HEK293 (cell line): ENCODE measurements around the gene SOCS4.

ENCODE experiments used
- CTCF ChIA-PET: fragments of 350-600 bp; formaldehyde crosslinking; extraction: SDS; loops from one replicate; lab custom pipeline; 2021; ENCODE audit warnings: antibody characterized with exemption; lab: Yijun Ruan, JAX
- POLR2A ChIA-PET: fragments of 300-600 bp; formaldehyde crosslinking; extraction: SDS; loops from one replicate; lab custom pipeline; 2020; ENCODE audit warnings: antibody characterized with exemption, inconsistent platforms; lab: Yijun Ruan, JAX
- H3K27ac ChIP-seq: fragments of 200-500 bp; sonication (Bioruptor generic); 2 replicates; pipeline ENCODE4 v1.5.1; 2014; ENCODE audit warnings: low read depth, low read length, control low read depth, inconsistent platforms; ENCODE audit errors: extremely low read depth
- H3K36me3 ChIP-seq, 2 experiments: fragments of 200-500 bp in 1 of 2; sonication (Bioruptor generic) in 1 of 2; 1 replicate in 1 of 2; 2 replicates in 1 of 2; pipeline ENCODE4 v1.5.1; 2014 to 2017; ENCODE audit warnings: inconsistent platforms in 2 of 2, low read length in 2 of 2; ENCODE audit not compliant: control insufficient read depth in 2 of 2, insufficient read depth in 1 of 2
- H3K4me1 ChIP-seq: fragments of 200-500 bp; sonication (Bioruptor generic); 2 replicates; pipeline ENCODE4 v1.5.1; 2014; ENCODE audit warnings: mild to moderate bottlenecking, low read length, inconsistent platforms; ENCODE audit not compliant: control insufficient read depth, insufficient read depth
- H3K4me3 ChIP-seq: 2 replicates; pipeline ENCODE4 v1.5.1; 2011; ENCODE audit warnings: low read depth, mild to moderate bottlenecking, control low read depth, low read length, moderate library complexity
- H3K9me3 ChIP-seq: fragments of 200-500 bp; sonication (Bioruptor generic); 2 replicates; pipeline ENCODE4 v1.5.1; 2014; ENCODE audit warnings: low read depth, low read length, inconsistent platforms; ENCODE audit not compliant: control insufficient read depth, insufficient read depth
- EGR2 ChIP-seq: fragments of 450-650 bp; formaldehyde crosslinking; IDR thresholded peaks from 2 replicates; pipeline ENCODE4 v1.5.1; 2016; ENCODE audit warnings: low read depth, missing biosample characterization, missing genetic modification characterization
- KLF17 ChIP-seq: fragments of 450-650 bp; formaldehyde crosslinking; IDR thresholded peaks from 2 replicates; pipeline ENCODE4 v1.5.1; 2016; ENCODE audit warnings: missing biosample characterization, missing genetic modification characterization
- KLF7 ChIP-seq: fragments of 450-650 bp; formaldehyde crosslinking; IDR thresholded peaks from 2 replicates; pipeline ENCODE4 v1.5.1; 2016; ENCODE audit warnings: missing biosample characterization, missing genetic modification characterization, borderline replicate concordance
- PRDM10 ChIP-seq: fragments of 450-650 bp; formaldehyde crosslinking; IDR thresholded peaks from 2 replicates; pipeline ENCODE4 v1.5.1; 2016; ENCODE audit warnings: missing biosample characterization, missing genetic modification characterization
- PRDM2 ChIP-seq: fragments of 450-650 bp; formaldehyde crosslinking; IDR thresholded peaks from 2 replicates; pipeline ENCODE4 v1.5.1; 2016; ENCODE audit warnings: missing biosample characterization, missing genetic modification characterization, borderline replicate concordance
- WT1 ChIP-seq: fragments of 450-650 bp; formaldehyde crosslinking; IDR thresholded peaks from 2 replicates; pipeline ENCODE4 v1.5.1; 2016; ENCODE audit warnings: missing biosample characterization, missing genetic modification characterization
- YY2 ChIP-seq: fragments of 450-650 bp; formaldehyde crosslinking; IDR thresholded peaks from 2 replicates; pipeline ENCODE4 v1.5.1; 2016; ENCODE audit warnings: missing biosample characterization, missing genetic modification characterization
- ZBTB6 ChIP-seq: fragments of 450-650 bp; formaldehyde crosslinking; IDR thresholded peaks from 2 replicates; pipeline ENCODE4 v1.5.1; 2017; ENCODE audit warnings: missing biosample characterization, missing genetic modification characterization
- ZFP41 ChIP-seq: fragments of 450-650 bp; formaldehyde crosslinking; IDR thresholded peaks from 2 replicates; pipeline ENCODE4 v1.5.1; 2016; ENCODE audit warnings: missing biosample characterization, missing genetic modification characterization, borderline replicate concordance
- ZNF121 ChIP-seq: fragments of 450-650 bp; formaldehyde crosslinking; IDR thresholded peaks from 2 replicates; pipeline ENCODE4 v1.5.1; 2016; ENCODE audit warnings: missing biosample characterization, missing genetic modification characterization
- ZNF138 ChIP-seq: fragments of 450-650 bp; formaldehyde crosslinking; IDR thresholded peaks from 2 replicates; pipeline ENCODE4 v1.5.1; 2016; ENCODE audit warnings: missing biosample characterization, missing genetic modification characterization, borderline replicate concordance
- ZNF148 ChIP-seq: fragments of 450-650 bp; formaldehyde crosslinking; IDR thresholded peaks from 2 replicates; pipeline ENCODE4 v1.5.0; 2017; ENCODE audit warnings: missing biosample characterization, missing genetic modification characterization, borderline replicate concordance
- ZNF354C ChIP-seq: fragments of 450-650 bp; formaldehyde crosslinking; IDR thresholded peaks from 2 replicates; pipeline ENCODE4 v1.5.1; 2016; ENCODE audit warnings: missing biosample characterization, missing genetic modification characterization, low read depth, borderline replicate concordance
- ZNF514 ChIP-seq: fragments of 450-650 bp; formaldehyde crosslinking; IDR thresholded peaks from 2 replicates; pipeline ENCODE4 v1.5.1; 2016; ENCODE audit warnings: missing biosample characterization, missing genetic modification characterization
- ZNF558 ChIP-seq: fragments of 450-650 bp; formaldehyde crosslinking; IDR thresholded peaks from 2 replicates; pipeline ENCODE4 v1.5.1; 2016; ENCODE audit warnings: missing biosample characterization, missing genetic modification characterization
- ZNF704 ChIP-seq: fragments of 450-650 bp; formaldehyde crosslinking; IDR thresholded peaks from 2 replicates; pipeline ENCODE4 v1.5.1; 2016; ENCODE audit warnings: missing biosample characterization, missing genetic modification characterization
- ZNF768 ChIP-seq: fragments of 450-650 bp; formaldehyde crosslinking; IDR thresholded peaks from 2 replicates; pipeline ENCODE4 v1.5.1; 2018; ENCODE audit warnings: missing biosample characterization, mild to moderate bottlenecking, missing genetic modification characterization
- ZSCAN16 ChIP-seq: fragments of 450-650 bp; formaldehyde crosslinking; IDR thresholded peaks from 2 replicates; pipeline ENCODE4 v1.5.1; 2016; ENCODE audit warnings: missing biosample characterization, missing genetic modification characterization
- ZXDB ChIP-seq: fragments of 450-650 bp; formaldehyde crosslinking; IDR thresholded peaks from 2 replicates; pipeline ENCODE4 v1.5.1; 2016; ENCODE audit warnings: missing biosample characterization, missing genetic modification characterization

The SOCS4 gene

GRCh38 chr14:55088356-55088755 is 61.3 kb downstream of the SOCS4 start (continued):
- no peak for TF ChIP-seq ZNF514 (tag by site-specific recombination)

GRCh38 chr14:55092341-55092740 is 65.3 kb downstream of the SOCS4 start:
- no peaks in the 10 kb centered on the region; the same call in 1 of the 2 replicates for H3K4me1 ChIP-seq

More at GRCh38 chr14:55092341-55092740, 65.3 kb downstream of the SOCS4 start:
- Histone ChIP-seq H3K9me3 (no peaks in the 10 kb centered on the region), H3K27ac (no peak overlapping the region), H3K4me3 (no peak overlapping the region), H3K36me3 (no peaks in the 10 kb centered on the region)
- ChIA-PET POLR2A (interaction anchor here (1.0 kb wide), 1 partner anchor 41 kb away, joined by 4 read pairs; no protein-coding TSS in a partner anchor), CTCF (interaction anchor here (0.6 to 4.5 kb wide), 5 partner anchors 11 to 83 kb away, joined by 3 to 20 read pairs (median 5); no protein-coding TSS in a partner anchor)
- TF ChIP-seq ZNF121 (tag by site-specific recombination) (no peak), PRDM10 (tag by site-specific recombination) (no peak), ZNF514 (tag by site-specific recombination) (no peak), EGR2 (tag by site-specific recombination) (no peak), WT1 (tag by site-specific recombination) (no peak), ZSCAN16 (no peak), KLF17 (no peak), ZFP41 (tag by site-specific recombination) (no peak), ZNF354C (no peak), KLF7 (tag by site-specific recombination) (no peak), ZNF558 (tag by site-specific recombination) (no peak), YY2 (tag by site-specific recombination) (no peak), PRDM2 (tag by site-specific recombination) (no peak), ZNF768 (tag by site-specific recombination) (no peak), ZNF138 (no peak), ZNF704 (tag by site-specific recombination) (no peak), ZBTB6 (tag by site-specific recombination) (no peak), ZNF148 (tag by site-specific recombination) (no peak), ZXDB (tag by site-specific recombination) (no peak)
